K562 (cell line): ENCODE measurements around the gene ABCA10. TPM values are rescaled to one million over a fixed set of nuclear protein-coding genes. Genes with fewer than 3 reads are reported as not detected.
A peak's percentile ranks its signal among the peaks of the same experiment; 100 is the strongest.

Source experiments
- ATAC-seq: fragments of 200-7000 bp; cut with Tn5 transposase; 3 replicates; pipeline ENCODE4 v1.9.1; 2020; ENCODE audit warnings: moderate library complexity
- BruUV-seq: library from RNA; stranded (reverse); fragments of 400-500 nt; replicated peaks from 2 replicates; lab custom pipeline; 2021; lab: Mats Ljungman, UMichigan
- CTCF ChIA-PET: fragments of 300-600 bp; formaldehyde crosslinking; extraction: SDS; loops from one replicate; lab custom pipeline; 2021; ENCODE audit warnings: low intra/inter-chr PET ratio; lab: Yijun Ruan, JAX
- POLR2A ChIA-PET: fragments of 300-600, 350-650 bp; sonication (Branson Sonifier 250); formaldehyde crosslinking; extraction: SDS; loops from one replicate; lab custom pipeline; 2021; ENCODE audit warnings: antibody characterized with exemption, inconsistent platforms; lab: Yijun Ruan, JAX
- DNase-seq, 4 experiments: peaks; one replicate each; pipeline versions ENCODE4 v3.0.0 to v3.0.0-alpha.2; 2011 to 2018; ENCODE audit warnings: low spot score in 3 of 4, mixed read lengths in 3 of 4; ENCODE audit errors: extremely low read depth in 1 of 4
- FAIRE-seq: peaks from 2 replicates; lab custom pipeline; 2011; peaks lifted over from hg19 to GRCh38; lab: Jason Lieb, UNC
- H2AFZ ChIP-seq: 2 replicates; pipeline ENCODE4 v1.6.0; 2011; ENCODE audit warnings: low read depth, low read length, control low read depth, inconsistent platforms
- H3K27ac ChIP-seq: fragments of 200-600 bp; 3 replicates; pipeline ENCODE4 v1.8.0; 2011; ENCODE audit warnings: low read depth, mild to moderate bottlenecking, control low read depth, inconsistent platforms, low read length, moderate library complexity, mixed read lengths; ENCODE audit errors: extremely low read depth
- H3K27me3 ChIP-seq, 2 experiments: fragments of 300-600 bp in 1 of 2; 2 replicates in 1 of 2; 3 replicates in 1 of 2; pipeline versions ENCODE4 v1.6.0 to v1.8.0; 2011; ENCODE audit warnings: inconsistent platforms in 2 of 2, low read length in 2 of 2, mild to moderate bottlenecking in 1 of 2, mixed read lengths in 1 of 2, moderate library complexity in 1 of 2; ENCODE audit not compliant: control insufficient read depth in 2 of 2, insufficient read depth in 2 of 2
- H3K36me3 ChIP-seq: fragments of 300-600 bp; 3 replicates; pipeline ENCODE4 v1.8.0; 2011; ENCODE audit warnings: mild to moderate bottlenecking, low read length, inconsistent platforms; ENCODE audit not compliant: control insufficient read depth, insufficient read depth
- H3K4me1 ChIP-seq, 2 experiments: fragments of 200-600 bp in 1 of 2; replicated peaks in 1 of 2; 2 replicates in 1 of 2; 3 replicates in 1 of 2; pipeline versions ENCODE4 v1.5.1 to v1.8.0; 2011; ENCODE audit warnings: inconsistent platforms in 2 of 2, low read length in 2 of 2, mild to moderate bottlenecking in 1 of 2, mixed read lengths in 1 of 2, moderate library complexity in 1 of 2; ENCODE audit not compliant: control insufficient read depth in 2 of 2, insufficient read depth in 2 of 2
- H3K4me2 ChIP-seq: 2 replicates; pipeline ENCODE4 v1.6.1; 2011; ENCODE audit warnings: low read length, control low read depth, inconsistent platforms, mixed read lengths; ENCODE audit not compliant: insufficient read depth
- H3K4me3 ChIP-seq: fragments of 200-600 bp; sonication (generic), shearing (Covaris generic); 2 replicates; pipeline ENCODE4 v1.5.1; 2016; ENCODE audit warnings: control low read depth, inconsistent platforms
- H3K79me2 ChIP-seq: fragments of 200-600 bp; 3 replicates; pipeline ENCODE4 v1.8.0; 2011; ENCODE audit warnings: low read length, inconsistent platforms; ENCODE audit not compliant: control insufficient read depth, insufficient read depth
- H3K9ac ChIP-seq, 2 experiments: 2 replicates each; pipeline versions ENCODE4 v1.6.0 to v1.6.1; 2011; ENCODE audit warnings: low read depth in 2 of 2, low read length in 2 of 2, control low read depth in 1 of 2, inconsistent platforms in 1 of 2, mild to moderate bottlenecking in 1 of 2, mixed read lengths in 1 of 2; ENCODE audit not compliant: insufficient read depth in 1 of 2
- H3K9me1 ChIP-seq: one replicate; pipeline ENCODE4 v1.6.0; 2011; ENCODE audit warnings: inconsistent platforms, mild to moderate bottlenecking, low read length, moderate library complexity; ENCODE audit not compliant: control insufficient read depth, insufficient read depth
- H3K9me3 ChIP-seq: replicated peaks from 2 replicates; pipeline ENCODE4 v1.5.1; 2011; ENCODE audit warnings: low read depth, low read length, inconsistent platforms; ENCODE audit not compliant: control insufficient read depth, insufficient read depth
- H4K20me1 ChIP-seq: replicated peaks from 2 replicates; pipeline ENCODE4 v1.6.1; 2011; ENCODE audit warnings: low read length, inconsistent platforms, mixed read lengths; ENCODE audit not compliant: control insufficient read depth, insufficient read depth
- DACH1 ChIP-seq: fragments of 450-650 bp; IDR thresholded peaks from 2 replicates; pipeline ENCODE4 v1.6.1; 2018; ENCODE audit not compliant: partially characterized antibody
- HNRNPK ChIP-seq: fragments of 200-400 bp; formaldehyde crosslinking; IDR thresholded peaks from one replicate; pipeline ENCODE4 v1.6.1; 2018; ENCODE audit warnings: mild to moderate bottlenecking, low read depth, low read length; ENCODE audit not compliant: poor library complexity, severe bottlenecking
- HNRNPUL1 ChIP-seq: fragments of 200-400 bp; formaldehyde crosslinking; IDR thresholded peaks from 2 replicates; pipeline ENCODE4 v1.6.1; 2017; ENCODE audit warnings: low read length
- SFPQ ChIP-seq: fragments of 200-400 bp; formaldehyde crosslinking; IDR thresholded peaks from 2 replicates; pipeline ENCODE4 v1.6.1; 2017; ENCODE audit warnings: mild to moderate bottlenecking, low read depth, low read length, moderate library complexity
- ZNF318 ChIP-seq, 2 experiments: fragments of 450-650 bp; IDR thresholded peaks; 2 replicates each; pipeline ENCODE4 v1.6.1; 2016; ENCODE audit warnings: mild to moderate bottlenecking in 2 of 2, borderline replicate concordance in 1 of 2, low read depth in 1 of 2, moderate library complexity in 1 of 2
- WGBS: fragments of 100-300 bp; shearing (Covaris generic); methylation state at CpG from one replicate; pipeline ENCODE4 v1.1.6; 2016; ENCODE audit warnings: low coverage, mixed read lengths; ENCODE audit not compliant: insufficient coverage; ENCODE audit errors: missing lambda C conversion rate; 5-methylcytosine and 5-hydroxymethylcytosine counted together
- in situ Hi-C: fragments of 300-500 bp; cut with MboI; formaldehyde crosslinking; loops from 4 replicates; pipeline ENCODE4 v1.15.0; 2018; ENCODE audit warnings: inconsistent platforms, mixed read lengths
- intact Hi-C: fragments of 100-400 bp; cut with micrococcal nuclease; formaldehyde crosslinking; loops from 2 replicates; pipeline ENCODE4 v1.14.2; 2022
- polyA plus RNA-seq, 8 experiments: library from polyadenylated mRNA; depleted of rRNA in 4 of 8; stranded (reverse) in 5 of 8; unstranded in 3 of 8; fragments of >200 nt; fragmentation: Nextera tagmentation in 2 of 8; fragmentation: Illumina TruSeq in 1 of 8; extraction: Ambion mirVana in 2 of 8; extraction: Trizol in 1 of 8; gene quantifications; 2 replicates each; pipeline versions ENCODE4 v1.2.1 to v1.2.3, GENCODE V29; 2011 to 2014; ENCODE audit warnings: inconsistent platforms in 1 of 8, missing spikeins in 1 of 8
- total RNA-seq, 7 experiments: library from RNA; depleted of rRNA in 6 of 7; stranded (reverse); fragments of >200 nt in 6 of 7; fragmentation: Illumina TruSeq in 2 of 7; extraction: Trizol in 2 of 7; gene quantifications; 2 replicates each; pipeline versions ENCODE4 v1.2.1 to v1.2.3, GENCODE V29; 2011 to 2021; ENCODE audit warnings: low replicate concordance in 1 of 7

Gene ABCA10
- total and polyA plus RNA-seq, 9 of the 15 experiments (the other 6 are each of a cell fraction or from before 2014, with no cell fraction given) = 0.04 to 0.45 (median 0.15) TPM; not detected in 1

GRCh38 chr17:69236464-69236863 lies 7.8 kb upstream of the ABCA10 start:
- Histone ChIP-seq H3K4me3 (no peak overlapping the region), H3K27me3 (no peaks in the 10 kb centered on the region), H2AFZ (no peak overlapping the region), H3K36me3 (no peaks in the 10 kb centered on the region), H3K27ac (no peak overlapping the region), H4K20me1 (no peaks in the 10 kb centered on the region), H3K9ac (no peak overlapping the region), H3K9me3 (no peaks in the 10 kb centered on the region), H3K4me2 (no peak overlapping the region), H3K4me1 (peaks cover 0 to 15% of the 10 kb centered on the region in 2 experiments; a peak in 2 of 5 replicates), H3K9me1 (no peaks in the 10 kb centered on the region), H3K79me2 (no peaks in the 10 kb centered on the region)
- intact Hi-C loops (loop anchor here (5.0 kb wide), 1 partner anchor 264 kb away; no protein-coding TSS in a partner anchor), in situ Hi-C loops (loop anchor here (25.0 kb wide), 1 partner anchor 274 kb away; the partner anchor contains the start of gene ABCA8)
- no peak for TF ChIP-seq HNRNPUL1
- TF ChIP-seq ZNF318 (IDR thresholded peaks at IDR 0.05; ENCODE audit: borderline replicate concordance in 1 of 2, low read depth in 1 of 2) = no peak
- no peak for TF ChIP-seq SFPQ
- TF ChIP-seq HNRNPK = peak; percentile 67
- TF ChIP-seq DACH1 = no peak
- DNase-seq = no peak
- 0% methylated on average over 1 of the region's 2 CpGs for WGBS
- no peak for FAIRE-seq
- ChIA-PET CTCF (interaction anchor here (1.5 to 4.0 kb wide), 3 partner anchors 458 to 462 kb away, joined by 7 to 44 read pairs (median 19); no protein-coding TSS in a partner anchor), POLR2A (interaction anchor here (0.6 kb wide), 1 partner anchor 1050 kb away, joined by 3 read pairs; no protein-coding TSS in a partner anchor)
- no TSS peak for BruUV-seq
- ATAC-seq = no peak
